ENCODE measurements around the gene C2orf92.
"Not testable (repeated sequence)": the region's sequence is repeated elsewhere in the genome, so short reads cannot be mapped to it uniquely, and the experiment has no call there.

C2orf92 gene

GRCh38 chr2:97702731-97703470 lies 33.4 kb downstream of the C2orf92 start:
- H3K27ac ChIP-seq (ENCODE audit: low read depth, low read length): no peak overlapping the region
- H3K9ac ChIP-seq (ENCODE audit: low read length): no peak overlapping the region
- no peaks in the 10 kb centered on the region for H3K4me1 ChIP-seq (ENCODE audit: control insufficient read depth, insufficient read depth, low read length)
- H3K27me3 ChIP-seq (ENCODE audit: control insufficient read depth, insufficient read depth, low read length): no peaks in the 10 kb centered on the region
- H3K4me3 ChIP-seq (ENCODE audit: low read length): no peak overlapping the region
- no peaks in the 10 kb centered on the region for H3K36me3 ChIP-seq (ENCODE audit: control insufficient read depth, insufficient read depth, low read length)

- H3K36me3 ChIP-seq (ENCODE audit: control insufficient read depth, insufficient read depth, low read length): no peaks in the 10 kb centered on the region
- H3K4me1 ChIP-seq (ENCODE audit: control insufficient read depth, insufficient read depth, low read length): no peaks in the 10 kb centered on the region
- no peak overlapping the region for H3K4me3 ChIP-seq (ENCODE audit: low read length)
- H3K27me3 ChIP-seq (ENCODE audit: control insufficient read depth, insufficient read depth, low read length): no peaks in the 10 kb centered on the region
- no peak overlapping the region for H3K27ac ChIP-seq (ENCODE audit: low read depth, low read length)
- H3K9ac ChIP-seq (ENCODE audit: low read length): no peak overlapping the region
Observed at GRCh38 chr2:97703741-97704140, 34.2 kb downstream of the C2orf92 start.

- Histone ChIP-seq H3K27ac (ENCODE audit: low read depth, low read length) (no peak overlapping the region), H3K9ac (ENCODE audit: low read length) (no peak overlapping the region), H3K4me1 (ENCODE audit: control insufficient read depth, insufficient read depth, low read length) (no peaks in the 10 kb centered on the region), H3K27me3 (ENCODE audit: control insufficient read depth, insufficient read depth, low read length) (no peaks in the 10 kb centered on the region), H3K4me3 (ENCODE audit: low read length) (no peak overlapping the region), H3K36me3 (ENCODE audit: control insufficient read depth, insufficient read depth, low read length) (no peaks in the 10 kb centered on the region)
Observed at GRCh38 chr2:97704989-97705388, 35.5 kb downstream of the C2orf92 start.

- H3K4me3 ChIP-seq (ENCODE audit: low read length): no peak overlapping the region
- H3K9ac ChIP-seq (ENCODE audit: low read length): no peak overlapping the region
- H3K27me3 ChIP-seq (ENCODE audit: control insufficient read depth, insufficient read depth, low read length): no peaks in the 10 kb centered on the region
- no peak overlapping the region for H3K27ac ChIP-seq (ENCODE audit: low read depth, low read length)
- no peaks in the 10 kb centered on the region for H3K4me1 ChIP-seq (ENCODE audit: control insufficient read depth, insufficient read depth, low read length)
- no peaks in the 10 kb centered on the region for H3K36me3 ChIP-seq (ENCODE audit: control insufficient read depth, insufficient read depth, low read length)
Observed at GRCh38 chr2:97706112-97706511, 36.6 kb downstream of the C2orf92 start.

- no peak overlapping the region for H3K4me3 ChIP-seq (ENCODE audit: low read length)
- no peaks in the 10 kb centered on the region for H3K4me1 ChIP-seq (ENCODE audit: control insufficient read depth, insufficient read depth, low read length)
- H3K9ac ChIP-seq (ENCODE audit: low read length): no peak overlapping the region
- H3K27ac ChIP-seq (ENCODE audit: low read depth, low read length): no peak overlapping the region
- H3K27me3 ChIP-seq (ENCODE audit: control insufficient read depth, insufficient read depth, low read length): no peaks in the 10 kb centered on the region
- H3K36me3 ChIP-seq (ENCODE audit: control insufficient read depth, insufficient read depth, low read length): no peaks in the 10 kb centered on the region
Observed at GRCh38 chr2:97706708-97707345, 37.3 kb downstream of the C2orf92 start.

- Histone ChIP-seq H3K4me1 (ENCODE audit: control insufficient read depth, insufficient read depth, low read length) (no peaks in the 10 kb centered on the region), H3K36me3 (ENCODE audit: control insufficient read depth, insufficient read depth, low read length) (no peaks in the 10 kb centered on the region), H3K27me3 (ENCODE audit: control insufficient read depth, insufficient read depth, low read length) (no peaks in the 10 kb centered on the region), H3K27ac (ENCODE audit: low read depth, low read length) (no peak overlapping the region), H3K9ac (ENCODE audit: low read length) (no peak overlapping the region), H3K4me3 (ENCODE audit: low read length) (no peak overlapping the region)
Observed at GRCh38 chr2:97707362-97708047, 38.0 kb downstream of the C2orf92 start.

- Histone ChIP-seq H3K9ac (ENCODE audit: low read length) (no peak overlapping the region), H3K4me1 (ENCODE audit: control insufficient read depth, insufficient read depth, low read length) (no peaks in the 10 kb centered on the region), H3K27ac (ENCODE audit: low read depth, low read length) (no peak overlapping the region), H3K4me3 (ENCODE audit: low read length) (no peak overlapping the region), H3K36me3 (ENCODE audit: control insufficient read depth, insufficient read depth, low read length) (no peaks in the 10 kb centered on the region), H3K27me3 (ENCODE audit: control insufficient read depth, insufficient read depth, low read length) (no peaks in the 10 kb centered on the region)
Observed at GRCh38 chr2:97708048-97708380, 38.5 kb downstream of the C2orf92 start.

GRCh38 chr2:97708608-97709007 lies 39.1 kb downstream of the C2orf92 start:
- Histone ChIP-seq H3K9ac (ENCODE audit: low read length) (no peak overlapping the region), H3K4me1 (ENCODE audit: control insufficient read depth, insufficient read depth, low read length) (no peaks in the 10 kb centered on the region), H3K4me3 (ENCODE audit: low read length) (no peak overlapping the region), H3K36me3 (ENCODE audit: control insufficient read depth, insufficient read depth, low read length) (no peaks in the 10 kb centered on the region), H3K27ac (ENCODE audit: low read depth, low read length) (no peak overlapping the region), H3K27me3 (ENCODE audit: control insufficient read depth, insufficient read depth, low read length) (no peaks in the 10 kb centered on the region)

- Histone ChIP-seq H3K4me1 (ENCODE audit: control insufficient read depth, insufficient read depth, low read length) (no peaks in the 10 kb centered on the region), H3K27me3 (ENCODE audit: control insufficient read depth, insufficient read depth, low read length) (no peaks in the 10 kb centered on the region), H3K4me3 (ENCODE audit: low read length) (no peak overlapping the region)
Observed at GRCh38 chr2:97711394-97711711, 41.8 kb downstream of the C2orf92 start.

GRCh38 chr2:97712175-97712574 lies 42.7 kb downstream of the C2orf92 start:
- not testable (repeated sequence) for H3K36me3 ChIP-seq (ENCODE audit: control insufficient read depth, insufficient read depth, low read length); H3K27ac ChIP-seq (ENCODE audit: low read depth, low read length); H3K27me3 ChIP-seq (ENCODE audit: control insufficient read depth, insufficient read depth, low read length); H3K4me1 ChIP-seq (ENCODE audit: control insufficient read depth, insufficient read depth, low read length); H3K4me3 ChIP-seq (ENCODE audit: low read length); H3K9ac ChIP-seq (ENCODE audit: low read length)

More at GRCh38 chr2:97711394-97711711, 41.8 kb downstream of the C2orf92 start:
- Histone ChIP-seq H3K27ac (ENCODE audit: low read depth, low read length) (no peak overlapping the region), H3K9ac (ENCODE audit: low read length) (no peak overlapping the region), H3K36me3 (ENCODE audit: control insufficient read depth, insufficient read depth, low read length) (no peaks in the 10 kb centered on the region)

GRCh38 chr2:97712693-97713295 lies 43.3 kb downstream of the C2orf92 start:
- Histone ChIP-seq H3K36me3 (ENCODE audit: control insufficient read depth, insufficient read depth, low read length) (no peaks in the 10 kb centered on the region), H3K9ac (ENCODE audit: low read length) (no peak overlapping the region), H3K27ac (ENCODE audit: low read depth, low read length) (no peak overlapping the region), H3K27me3 (ENCODE audit: control insufficient read depth, insufficient read depth, low read length) (no peaks in the 10 kb centered on the region), H3K4me1 (ENCODE audit: control insufficient read depth, insufficient read depth, low read length) (no peaks in the 10 kb centered on the region), H3K4me3 (ENCODE audit: low read length) (no peak overlapping the region)

- Histone ChIP-seq H3K27me3 (ENCODE audit: control insufficient read depth, insufficient read depth, low read length) (no peaks in the 10 kb centered on the region), H3K9ac (ENCODE audit: low read length) (no peak within 1 kb of the TSS), H3K4me3 (ENCODE audit: low read length) (peak within 1 kb of the TSS; percentile 23), H3K36me3 (ENCODE audit: control insufficient read depth, insufficient read depth, low read length) (no peaks in the 10 kb centered on the region), H3K27ac (ENCODE audit: low read depth, low read length) (no peak within 1 kb of the TSS), H3K4me1 (ENCODE audit: control insufficient read depth, insufficient read depth, low read length) (no peaks in the 10 kb centered on the region)
Observed at GRCh38 chr2:97713296-97714083, 44.0 kb downstream of the C2orf92 start, which contains the start of gene ZAP70. Gene ZAP70 (plus strand): TSS chr2:97713576. CDS start chr2:97724037, 10,461 bp downstream.
